ENCODE results near the gene DDB1.
A peak's percentile ranks its signal among the peaks of the same experiment; 100 is the strongest.

The DDB1 gene

GRCh38 chr11:61283613-61284012, 49.3 kb downstream of the DDB1 start:
- TF ChIP-seq CTCF (IDR thresholded peaks at IDR 0.05; ENCODE audit: insufficient read depth, missing control alignments) = no peak
- DNase-seq (ENCODE audit: insufficient read length, low spot score) = no peak
- no peak for FAIRE-seq

- no peak for TF ChIP-seq CTCF (IDR thresholded peaks at IDR 0.05; ENCODE audit: insufficient read depth, missing control alignments)
- no peak for FAIRE-seq
Measured at GRCh38 chr11:61281581-61282250, 51.2 kb downstream of the DDB1 start.

GRCh38 chr11:61280883-61281580, 51.9 kb downstream of the DDB1 start:
- DNase-seq (ENCODE audit: insufficient read length, low spot score) = no peak
- TF ChIP-seq CTCF (IDR thresholded peaks at IDR 0.05; ENCODE audit: insufficient read depth, missing control alignments) = no peak
- no peak for FAIRE-seq

More at GRCh38 chr11:61281581-61282250, 51.2 kb downstream of the DDB1 start:
- peak; percentile 46 for DNase-seq (ENCODE audit: insufficient read length, low spot score)

- no peak for FAIRE-seq
- TF ChIP-seq CTCF (IDR thresholded peaks at IDR 0.05; ENCODE audit: insufficient read depth, missing control alignments) = no peak
- DNase-seq (ENCODE audit: insufficient read length, low spot score) = no peak
Measured at GRCh38 chr11:61279934-61280659, 52.8 kb downstream of the DDB1 start.

GRCh38 chr11:61278001-61278470, 54.9 kb downstream of the DDB1 start:
- FAIRE-seq (no peak), DNase-seq (ENCODE audit: insufficient read length, low spot score) (no peak)
- TF ChIP-seq CTCF (IDR thresholded peaks at IDR 0.05; ENCODE audit: insufficient read depth, missing control alignments) = no peak

DNA sequence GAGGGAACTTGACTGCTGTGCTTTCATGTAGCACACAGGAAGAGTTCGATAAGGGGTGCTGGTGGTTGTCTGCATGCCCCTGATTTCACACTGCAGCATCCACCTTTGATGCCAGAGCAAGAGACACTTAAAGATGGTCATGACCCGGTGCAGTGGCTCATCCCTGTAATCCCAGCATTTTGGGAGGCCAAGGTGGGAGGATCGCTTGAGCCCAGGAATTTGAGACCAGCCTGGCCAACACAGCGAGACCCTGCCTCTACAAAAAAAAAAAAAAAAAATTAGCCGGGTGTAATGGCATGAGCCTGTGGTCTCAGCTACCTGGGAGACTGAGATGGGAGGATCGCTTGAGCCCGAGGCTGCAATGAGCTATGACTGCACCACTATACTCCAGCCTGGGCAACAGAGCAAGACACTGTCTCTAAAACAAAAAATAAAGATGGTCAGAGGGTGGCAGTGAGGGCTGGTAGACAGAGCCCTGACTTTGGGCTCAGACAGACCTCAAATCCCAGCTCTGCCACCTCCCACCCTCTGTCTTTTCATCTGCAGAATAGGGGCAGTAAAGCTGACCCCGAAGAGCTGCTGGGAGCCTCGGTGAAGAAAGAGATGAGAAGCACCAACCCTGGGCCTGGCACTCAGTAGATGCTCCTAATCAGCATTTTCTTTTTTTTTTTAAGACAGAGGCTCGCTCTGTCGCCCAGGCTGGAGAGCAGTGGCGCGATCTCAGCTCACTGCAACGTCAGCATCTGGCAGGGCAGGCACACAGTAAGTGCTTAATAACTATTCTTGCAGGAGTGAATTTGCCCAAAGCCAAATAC, 55.5 kb downstream of the DDB1 start:
- no peak for TF ChIP-seq CTCF (IDR thresholded peaks at IDR 0.05; ENCODE audit: insufficient read depth, missing control alignments)
- DNase-seq (ENCODE audit: insufficient read length, low spot score) (no peak), FAIRE-seq (no peak)

Measured in D721Med (cell line).